ENCODE measurements around the gene KCNH2.
A peak's percentile ranks its signal among the peaks of the same experiment; 100 is the strongest.
"Not testable (repeated sequence)": the region's sequence is repeated elsewhere in the genome, so short reads cannot be mapped to it uniquely, and the experiment has no call there.

The KCNH2 gene, protein sequence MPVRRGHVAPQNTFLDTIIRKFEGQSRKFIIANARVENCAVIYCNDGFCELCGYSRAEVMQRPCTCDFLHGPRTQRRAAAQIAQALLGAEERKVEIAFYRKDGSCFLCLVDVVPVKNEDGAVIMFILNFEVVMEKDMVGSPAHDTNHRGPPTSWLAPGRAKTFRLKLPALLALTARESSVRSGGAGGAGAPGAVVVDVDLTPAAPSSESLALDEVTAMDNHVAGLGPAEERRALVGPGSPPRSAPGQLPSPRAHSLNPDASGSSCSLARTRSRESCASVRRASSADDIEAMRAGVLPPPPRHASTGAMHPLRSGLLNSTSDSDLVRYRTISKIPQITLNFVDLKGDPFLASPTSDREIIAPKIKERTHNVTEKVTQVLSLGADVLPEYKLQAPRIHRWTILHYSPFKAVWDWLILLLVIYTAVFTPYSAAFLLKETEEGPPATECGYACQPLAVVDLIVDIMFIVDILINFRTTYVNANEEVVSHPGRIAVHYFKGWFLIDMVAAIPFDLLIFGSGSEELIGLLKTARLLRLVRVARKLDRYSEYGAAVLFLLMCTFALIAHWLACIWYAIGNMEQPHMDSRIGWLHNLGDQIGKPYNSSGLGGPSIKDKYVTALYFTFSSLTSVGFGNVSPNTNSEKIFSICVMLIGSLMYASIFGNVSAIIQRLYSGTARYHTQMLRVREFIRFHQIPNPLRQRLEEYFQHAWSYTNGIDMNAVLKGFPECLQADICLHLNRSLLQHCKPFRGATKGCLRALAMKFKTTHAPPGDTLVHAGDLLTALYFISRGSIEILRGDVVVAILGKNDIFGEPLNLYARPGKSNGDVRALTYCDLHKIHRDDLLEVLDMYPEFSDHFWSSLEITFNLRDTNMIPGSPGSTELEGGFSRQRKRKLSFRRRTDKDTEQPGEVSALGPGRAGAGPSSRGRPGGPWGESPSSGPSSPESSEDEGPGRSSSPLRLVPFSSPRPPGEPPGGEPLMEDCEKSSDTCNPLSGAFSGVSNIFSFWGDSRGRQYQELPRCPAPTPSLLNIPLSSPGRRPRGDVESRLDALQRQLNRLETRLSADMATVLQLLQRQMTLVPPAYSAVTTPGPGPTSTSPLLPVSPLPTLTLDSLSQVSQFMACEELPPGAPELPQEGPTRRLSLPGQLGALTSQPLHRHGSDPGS

DNA sequence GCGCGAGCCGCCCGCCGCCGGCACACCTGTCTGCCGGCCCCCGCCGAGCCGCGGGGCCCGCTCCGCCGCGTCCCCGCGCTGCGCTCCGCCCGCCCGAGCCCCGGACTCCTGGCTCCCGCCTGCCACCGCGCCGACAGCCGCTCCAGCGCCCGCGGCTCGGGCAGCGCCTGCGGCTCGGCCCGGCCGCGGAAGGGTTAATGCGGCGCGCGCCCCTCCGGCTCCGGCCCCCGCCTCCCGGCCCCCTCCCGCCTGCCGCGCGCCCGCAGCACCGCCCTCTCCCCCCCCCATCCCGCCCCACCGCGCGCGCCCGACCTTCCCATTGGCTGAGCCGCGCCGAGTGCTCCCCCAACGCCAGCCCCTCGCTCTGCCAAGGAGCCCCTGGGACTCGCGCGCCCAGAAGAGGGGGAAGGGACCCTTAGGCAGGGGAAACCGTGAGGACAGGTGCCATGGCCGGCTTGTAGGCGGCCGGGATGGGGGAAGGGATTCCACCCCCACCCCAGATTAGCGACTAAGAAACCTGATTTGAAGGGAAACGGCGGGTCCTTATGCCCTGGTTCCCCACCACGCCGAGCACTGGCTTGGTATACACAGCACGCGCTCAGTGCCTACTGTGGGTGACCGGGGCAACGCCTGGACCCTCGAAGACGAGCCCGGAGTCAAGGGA, at the start of gene KCNH2:
Gene KCNH2 (minus strand): TSS at position 196 of the 664 bp plus-strand sequence. CDS start 408 bp downstream, outside the sequence.
- TF ChIP-seq, protein P1, sequence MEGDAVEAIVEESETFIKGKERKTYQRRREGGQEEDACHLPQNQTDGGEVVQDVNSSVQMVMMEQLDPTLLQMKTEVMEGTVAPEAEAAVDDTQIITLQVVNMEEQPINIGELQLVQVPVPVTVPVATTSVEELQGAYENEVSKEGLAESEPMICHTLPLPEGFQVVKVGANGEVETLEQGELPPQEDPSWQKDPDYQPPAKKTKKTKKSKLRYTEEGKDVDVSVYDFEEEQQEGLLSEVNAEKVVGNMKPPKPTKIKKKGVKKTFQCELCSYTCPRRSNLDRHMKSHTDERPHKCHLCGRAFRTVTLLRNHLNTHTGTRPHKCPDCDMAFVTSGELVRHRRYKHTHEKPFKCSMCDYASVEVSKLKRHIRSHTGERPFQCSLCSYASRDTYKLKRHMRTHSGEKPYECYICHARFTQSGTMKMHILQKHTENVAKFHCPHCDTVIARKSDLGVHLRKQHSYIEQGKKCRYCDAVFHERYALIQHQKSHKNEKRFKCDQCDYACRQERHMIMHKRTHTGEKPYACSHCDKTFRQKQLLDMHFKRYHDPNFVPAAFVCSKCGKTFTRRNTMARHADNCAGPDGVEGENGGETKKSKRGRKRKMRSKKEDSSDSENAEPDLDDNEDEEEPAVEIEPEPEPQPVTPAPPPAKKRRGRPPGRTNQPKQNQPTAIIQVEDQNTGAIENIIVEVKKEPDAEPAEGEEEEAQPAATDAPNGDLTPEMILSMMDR (IDR thresholded peaks at IDR 0.05): no peak
- H3K9me3 Mint-ChIP-seq: no peaks in the 10 kb centered on the region
- peaks cover 39% of the 10 kb centered on the region for H3K27me3 Mint-ChIP-seq (ENCODE audit: low read depth, poor library complexity)
- H3K4me1 Mint-ChIP-seq: peaks cover 61% of the 10 kb centered on the region
- no peaks in the 10 kb centered on the region for H3K36me3 Mint-ChIP-seq (ENCODE audit: low read depth)
- peak within 1 kb of the TSS; percentile 92 for H3K4me3 Mint-ChIP-seq
- peak within 1 kb of the TSS; percentile 98 for H3K27ac Mint-ChIP-seq
- peak; percentile 81 for DNase-seq

DNA sequence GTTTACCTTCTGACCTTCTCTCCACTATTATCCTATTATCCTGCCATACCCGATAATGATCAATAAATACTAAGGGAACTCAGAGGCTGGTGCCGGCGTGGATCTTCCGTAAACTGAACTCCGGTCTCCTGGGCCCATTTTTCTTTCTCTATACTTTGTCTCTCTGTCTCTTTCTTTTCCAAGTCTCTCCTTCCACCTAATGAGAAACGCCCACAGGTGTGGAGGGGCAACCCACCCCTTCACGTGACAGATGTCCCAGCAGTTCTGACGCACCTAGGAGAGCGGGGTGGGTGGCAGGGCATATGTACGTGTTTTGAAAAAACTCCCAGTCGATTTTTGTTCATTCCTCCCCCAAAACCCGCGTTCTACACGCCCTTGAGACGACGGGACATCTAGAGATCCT, 49.6 kb upstream of the KCNH2 start:
- peaks cover 27% of the 10 kb centered on the region for H3K27me3 Mint-ChIP-seq (ENCODE audit: low read depth, poor library complexity)
- DNase-seq; H3K36me3 Mint-ChIP-seq (ENCODE audit: low read depth); H3K9me3 Mint-ChIP-seq: not testable (repeated sequence)
- H3K4me1 Mint-ChIP-seq: peaks cover 37% of the 10 kb centered on the region
- H3K27ac Mint-ChIP-seq: peak overlapping the region; percentile 62
- peak overlapping the region; percentile 91 for H3K4me3 Mint-ChIP-seq

DNA sequence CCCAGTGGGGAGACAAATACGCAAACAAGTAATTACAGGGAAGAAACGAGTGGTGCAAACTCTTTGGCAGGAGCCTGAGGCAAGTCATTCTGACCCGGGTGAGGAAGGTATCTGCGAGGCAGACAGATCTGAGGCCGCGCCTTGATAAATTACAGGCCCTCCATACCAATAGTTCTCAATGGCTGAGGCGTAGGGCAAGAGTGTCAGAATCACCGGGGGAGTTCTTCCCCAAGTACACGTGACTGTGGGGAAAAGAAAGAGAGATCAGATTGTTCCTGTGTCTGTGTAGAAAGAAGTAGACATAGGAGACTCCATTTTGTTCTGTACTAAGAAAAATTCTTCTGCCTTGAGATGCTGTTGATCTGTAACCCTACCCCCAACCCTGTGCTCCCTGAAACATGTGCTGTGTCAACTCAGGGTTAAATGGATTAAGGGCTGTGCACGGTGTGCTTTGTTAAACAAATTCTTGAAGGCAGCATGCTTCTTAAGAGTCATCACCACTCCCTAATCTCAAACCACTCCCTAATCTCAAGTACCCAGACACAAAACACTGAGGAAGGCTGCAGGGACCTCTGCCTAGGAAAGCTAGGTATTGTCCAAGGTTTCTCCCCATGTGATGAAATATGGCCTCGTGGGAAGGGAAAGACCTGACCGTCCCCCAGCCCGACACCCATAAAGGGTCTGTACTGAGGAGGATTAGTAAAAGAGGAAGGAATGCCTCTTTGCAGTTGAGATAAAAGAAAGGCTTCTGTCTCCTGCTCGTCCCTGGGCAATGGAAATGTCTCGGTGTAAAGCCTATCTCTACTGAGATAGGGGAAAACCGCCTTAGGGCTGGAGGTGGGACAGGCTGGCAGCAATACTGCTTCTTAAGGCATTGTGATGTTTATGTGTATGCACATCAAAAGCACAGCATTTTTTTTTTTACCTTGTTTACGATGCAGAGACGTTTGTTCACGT, 48.9 kb upstream of the KCNH2 start:
- not testable (repeated sequence) for H3K27ac Mint-ChIP-seq; H3K36me3 Mint-ChIP-seq (ENCODE audit: low read depth); H3K9me3 Mint-ChIP-seq; DNase-seq
- Mint-ChIP-seq H3K4me1 (peaks cover 38% of the 10 kb centered on the region), H3K4me3 (peak overlapping the region; percentile 91), H3K27me3 (ENCODE audit: low read depth, poor library complexity) (peaks cover 27% of the 10 kb centered on the region)

DNA sequence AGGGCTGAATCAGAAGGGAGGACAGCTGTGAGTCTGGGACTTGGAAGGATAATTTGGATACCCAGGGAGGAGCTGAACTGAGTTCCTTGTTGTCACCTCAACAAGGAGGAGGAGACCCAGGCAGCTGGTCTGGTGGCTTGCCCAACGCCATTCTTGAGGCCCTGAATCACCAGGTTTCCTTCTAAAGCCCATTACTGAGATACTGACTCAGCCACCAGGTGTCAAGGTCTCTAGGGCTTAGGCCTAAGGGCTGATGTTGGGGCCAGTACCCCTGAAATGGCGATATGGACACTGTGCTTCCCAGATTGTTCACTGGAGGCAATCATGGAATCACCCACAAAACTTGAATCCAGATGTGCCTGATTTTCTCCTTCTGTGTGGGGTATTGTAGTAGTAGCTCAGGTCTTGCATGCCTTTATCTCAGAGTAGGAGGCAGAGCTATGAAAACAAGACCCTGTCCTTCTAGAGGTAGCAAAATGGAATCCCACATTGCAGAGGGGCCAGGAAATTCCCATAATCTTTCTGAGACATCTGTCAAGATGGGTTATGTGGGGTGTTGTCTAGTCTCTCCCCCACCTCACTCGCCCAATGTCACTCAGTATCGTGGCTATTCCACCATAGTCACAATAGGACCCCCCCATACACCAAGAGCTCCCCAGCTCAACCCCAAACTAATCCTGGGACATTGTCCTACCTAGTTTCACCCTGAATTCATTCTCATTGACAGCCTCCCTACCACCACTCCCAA, 48.0 kb upstream of the KCNH2 start:
- H3K4me3 Mint-ChIP-seq: no peak overlapping the region
- no peak overlapping the region for H3K27ac Mint-ChIP-seq
- H3K36me3 Mint-ChIP-seq (ENCODE audit: low read depth): no peaks in the 10 kb centered on the region

DNA sequence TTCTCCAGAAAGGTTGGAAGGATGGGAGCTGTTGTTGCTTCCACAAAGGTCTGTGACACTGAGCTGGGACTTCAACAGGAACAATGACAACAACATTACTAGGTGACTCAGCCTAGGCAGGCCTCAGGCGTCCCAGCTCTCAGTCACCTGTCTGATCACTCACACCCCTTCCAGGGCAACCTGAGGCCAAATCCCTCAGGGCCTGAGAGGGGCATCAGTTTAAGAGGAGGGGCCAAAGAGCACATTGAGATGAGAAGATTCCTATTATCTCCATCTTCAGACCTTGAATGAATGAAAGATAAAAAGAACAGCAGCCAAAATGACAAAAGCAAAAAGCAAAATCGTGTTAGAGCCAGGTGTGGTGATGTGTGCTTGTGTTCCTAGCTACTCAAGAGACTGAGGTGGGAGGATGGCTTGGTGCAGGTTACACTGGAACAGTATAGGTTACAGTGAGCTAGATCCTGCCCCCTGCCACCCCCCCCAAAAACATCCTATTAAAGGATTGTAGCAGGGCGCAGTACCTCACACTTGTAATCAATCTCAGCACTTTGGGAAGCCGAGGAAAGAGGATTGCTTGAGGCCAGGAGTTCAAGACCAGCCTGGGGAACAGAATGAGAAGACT, 46.4 kb upstream of the KCNH2 start, which contains the start of gene ATG9B:
Gene ATG9B (minus strand): TSS at position 60 of the 622 bp plus-strand sequence. CDS start 71 bp downstream, outside the sequence.
- Mint-ChIP-seq H3K36me3 (ENCODE audit: low read depth) (no peaks in the 10 kb centered on the region), H3K27me3 (ENCODE audit: low read depth, poor library complexity) (peaks cover 32% of the 10 kb centered on the region), H3K4me3 (no peak within 1 kb of the TSS), H3K4me1 (peaks cover 63% of the 10 kb centered on the region), H3K27ac (no peak within 1 kb of the TSS), H3K9me3 (no peaks in the 10 kb centered on the region)
- DNase-seq: no peak
- TF ChIP-seq, protein P1 (IDR thresholded peaks at IDR 0.05): no peak

More for the DNA sequence above, 48.0 kb upstream of the KCNH2 start:
- H3K27me3 Mint-ChIP-seq (ENCODE audit: low read depth, poor library complexity): peaks cover 27% of the 10 kb centered on the region
- H3K9me3 Mint-ChIP-seq: no peaks in the 10 kb centered on the region
- TF ChIP-seq, protein P1 (IDR thresholded peaks at IDR 0.05): no peak
- no peak for DNase-seq
- H3K4me1 Mint-ChIP-seq: peaks cover 48% of the 10 kb centered on the region

Measured in nephron progenitor cell (in vitro differentiated cells).